ENCODE measurements around the gene HAUS5. TPM values are rescaled to one million over a fixed set of nuclear protein-coding genes. Genes with fewer than 3 reads are reported as not detected.
"Not testable (repeated sequence)": the region's sequence is repeated elsewhere in the genome, so short reads cannot be mapped to it uniquely, and the experiment has no call there.

The HAUS5 gene
- total RNA-seq, 2 donors from 2014 or later: 7.9 to 8.3 TPM

DNA sequence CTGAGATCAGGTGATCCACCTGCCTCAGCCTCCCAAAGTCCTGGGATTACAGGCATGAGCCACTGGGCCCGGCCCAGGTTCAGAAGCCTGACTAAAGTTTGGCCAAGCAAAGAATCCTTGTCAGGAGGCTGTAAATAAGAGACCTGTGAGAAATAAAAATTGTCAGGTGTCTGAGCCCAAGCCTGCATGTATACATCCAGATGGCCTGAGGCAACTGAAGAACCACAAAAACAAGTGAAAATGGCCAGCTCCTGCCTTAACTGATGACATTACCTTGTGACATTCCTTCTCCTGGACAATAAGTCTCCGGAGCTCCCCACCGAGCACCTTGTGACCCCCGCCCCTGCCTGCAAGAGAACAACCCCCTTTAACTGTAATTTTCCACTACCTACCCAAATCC, 8.1 kb upstream of the HAUS5 start:
- DNase-seq (ENCODE audit: low spot score); intact Hi-C loops (cut with DNase I): not testable (repeated sequence)

DNA sequence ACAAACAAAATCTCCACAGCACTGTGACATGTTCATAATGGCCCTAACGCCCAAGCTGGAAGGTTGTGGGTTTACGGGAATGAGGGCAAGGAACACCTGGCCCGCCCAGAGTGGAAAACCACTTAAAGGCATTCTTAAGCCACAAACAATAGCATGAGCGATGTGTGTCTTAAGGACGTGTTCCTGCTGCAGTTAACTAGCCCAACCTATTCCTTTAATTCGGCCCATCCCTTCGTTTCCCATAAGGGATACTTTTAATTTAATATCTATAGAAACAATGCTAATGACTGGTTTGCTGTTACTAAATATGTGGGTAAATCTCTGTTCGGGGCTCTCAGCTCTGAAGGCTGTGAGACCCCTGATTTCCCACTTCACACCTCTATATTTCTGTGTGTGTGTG, 5.4 kb upstream of the HAUS5 start:
- DNase-seq (ENCODE audit: low spot score); intact Hi-C loops (cut with DNase I): not testable (repeated sequence)

DNA sequence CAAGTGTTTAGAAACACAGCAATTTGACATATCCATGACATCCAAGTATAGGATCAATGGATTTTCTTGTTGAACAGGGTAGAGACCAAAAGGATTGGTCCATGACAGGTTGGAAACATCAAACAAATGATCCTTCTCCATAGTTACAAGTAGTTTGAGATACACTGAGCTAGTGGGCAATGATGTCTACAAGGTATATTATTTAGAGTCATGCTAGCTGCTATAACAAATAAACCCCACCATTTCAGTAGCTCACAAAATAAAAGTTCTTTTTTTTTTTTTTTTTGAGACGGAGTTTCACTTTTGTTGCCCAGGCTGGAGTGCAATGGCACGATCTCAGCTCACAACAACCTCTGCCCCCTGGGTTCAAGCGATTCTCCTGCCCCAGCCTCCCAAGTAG, 4.9 kb upstream of the HAUS5 start:
- DNase-seq (ENCODE audit: low spot score): no peak
- intact Hi-C loops (cut with DNase I): no loop called here

DNA sequence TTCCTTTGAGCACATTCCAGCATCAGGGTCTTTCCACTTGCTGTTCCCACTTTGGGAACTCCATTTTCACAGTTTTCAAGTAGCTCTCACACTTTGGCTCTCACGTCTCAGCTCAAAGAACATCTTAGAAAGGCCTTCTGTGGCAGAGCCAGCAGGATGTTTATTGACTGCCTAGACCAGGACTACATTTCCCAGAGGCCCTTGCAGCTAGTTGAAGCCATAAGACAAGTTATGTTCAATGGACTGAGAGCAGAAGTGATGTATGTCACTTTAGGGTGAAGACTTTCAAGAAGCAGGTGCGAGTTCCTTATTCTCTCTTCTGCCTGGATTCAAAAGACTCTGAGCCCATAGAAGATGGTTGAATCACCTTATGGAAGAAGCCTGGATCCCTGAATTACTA, 4.3 kb upstream of the HAUS5 start:
- intact Hi-C loops (cut with DNase I): no loop called here
- no peak for DNase-seq (ENCODE audit: low spot score)

- no peak for DNase-seq (ENCODE audit: low spot score)
- intact Hi-C loops (cut with DNase I): no loop called here
Observed at GRCh38 chr19:35609851-35610353, 2.6 kb upstream of the HAUS5 start.

DNA sequence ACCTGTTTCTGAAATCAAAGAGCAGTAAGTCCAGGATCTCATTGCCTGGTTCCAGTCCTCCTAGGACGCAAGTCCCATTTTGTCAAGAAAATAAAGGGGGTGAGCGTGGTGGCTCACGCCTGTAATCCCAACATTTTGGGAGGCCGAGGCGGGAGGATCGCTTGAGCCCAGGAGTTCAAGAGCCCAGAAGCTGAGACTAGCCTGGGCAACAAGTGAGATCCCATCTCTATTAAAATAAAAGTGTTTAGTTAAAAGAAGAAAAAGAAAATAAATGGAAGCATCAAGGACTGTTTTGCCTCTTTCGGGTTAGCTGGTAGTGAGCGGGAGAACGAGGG, 344 bp upstream of the HAUS5 start:
- intact Hi-C loops (cut with DNase I): no loop called here
- no peak for DNase-seq (ENCODE audit: low spot score)

- no peak for DNase-seq (ENCODE audit: low spot score)
- intact Hi-C loops (cut with DNase I): no loop called here
Observed at GRCh38 chr19:35613574-35613973, 1.0 kb downstream of the HAUS5 start.

- intact Hi-C loops (cut with DNase I): no loop called here
Observed at GRCh38 chr19:35615036-35615435, 2.5 kb downstream of the HAUS5 start.

GRCh38 chr19:35618857-35619256, 6.3 kb downstream of the HAUS5 start:
- intact Hi-C loops (cut with DNase I): no loop called here
- DNase-seq (ENCODE audit: low spot score): no peak

More at GRCh38 chr19:35615036-35615435, 2.5 kb downstream of the HAUS5 start:
- DNase-seq (ENCODE audit: low spot score): no peak

GRCh38 chr19:35619290-35619923, 6.9 kb downstream of the HAUS5 start:
- intact Hi-C loops (cut with DNase I): no loop called here
- no peak for DNase-seq (ENCODE audit: low spot score)

GRCh38 chr19:35620001-35620400, 7.5 kb downstream of the HAUS5 start:
- DNase-seq (ENCODE audit: low spot score): no peak
- intact Hi-C loops (cut with DNase I): no loop called here

DNA sequence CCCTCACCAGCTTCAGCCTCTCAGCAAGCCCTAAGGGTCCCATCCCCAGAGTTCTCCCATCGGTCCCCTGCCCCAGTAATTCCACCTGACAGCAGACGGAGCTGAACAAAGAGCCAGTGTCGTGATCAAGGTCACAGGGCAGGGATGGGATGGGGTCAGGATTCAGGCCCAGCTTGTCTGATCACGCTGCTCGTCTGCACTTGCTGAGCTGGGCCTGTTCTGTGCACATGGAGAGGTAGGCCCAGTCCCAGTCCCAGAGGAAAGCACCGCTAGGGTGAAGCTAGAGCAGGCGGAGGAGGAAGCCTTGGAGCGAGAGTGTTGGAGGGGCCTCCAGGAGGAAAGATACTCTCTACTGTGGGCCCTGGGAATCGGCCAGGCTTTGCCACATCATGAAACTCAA, 9.2 kb downstream of the HAUS5 start:
- intact Hi-C loops (cut with DNase I): no loop called here
- no peak for DNase-seq (ENCODE audit: low spot score)

DNA sequence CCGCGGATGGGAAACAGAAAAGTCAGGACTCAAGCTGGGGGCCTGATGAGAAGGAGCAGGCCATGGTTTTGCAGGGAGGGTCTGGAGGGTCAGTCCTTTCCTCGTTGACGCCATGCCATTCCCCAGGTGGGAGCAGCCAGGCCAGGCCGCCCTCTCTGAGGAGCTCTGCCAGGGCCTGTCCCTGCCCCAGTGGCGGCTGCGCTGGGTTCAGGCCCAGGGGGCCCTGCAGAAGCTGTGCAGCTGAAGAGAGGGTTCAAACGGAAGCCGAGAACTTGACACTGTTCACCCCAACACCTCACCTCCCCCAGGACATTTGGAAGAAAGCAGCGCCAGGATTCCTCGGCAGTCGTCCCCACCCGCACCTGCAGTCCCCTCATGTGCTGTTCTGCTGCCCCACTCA, 10.2 kb downstream of the HAUS5 start:
- DNase-seq (ENCODE audit: low spot score): no peak
- intact Hi-C loops (cut with DNase I): no loop called here

DNA sequence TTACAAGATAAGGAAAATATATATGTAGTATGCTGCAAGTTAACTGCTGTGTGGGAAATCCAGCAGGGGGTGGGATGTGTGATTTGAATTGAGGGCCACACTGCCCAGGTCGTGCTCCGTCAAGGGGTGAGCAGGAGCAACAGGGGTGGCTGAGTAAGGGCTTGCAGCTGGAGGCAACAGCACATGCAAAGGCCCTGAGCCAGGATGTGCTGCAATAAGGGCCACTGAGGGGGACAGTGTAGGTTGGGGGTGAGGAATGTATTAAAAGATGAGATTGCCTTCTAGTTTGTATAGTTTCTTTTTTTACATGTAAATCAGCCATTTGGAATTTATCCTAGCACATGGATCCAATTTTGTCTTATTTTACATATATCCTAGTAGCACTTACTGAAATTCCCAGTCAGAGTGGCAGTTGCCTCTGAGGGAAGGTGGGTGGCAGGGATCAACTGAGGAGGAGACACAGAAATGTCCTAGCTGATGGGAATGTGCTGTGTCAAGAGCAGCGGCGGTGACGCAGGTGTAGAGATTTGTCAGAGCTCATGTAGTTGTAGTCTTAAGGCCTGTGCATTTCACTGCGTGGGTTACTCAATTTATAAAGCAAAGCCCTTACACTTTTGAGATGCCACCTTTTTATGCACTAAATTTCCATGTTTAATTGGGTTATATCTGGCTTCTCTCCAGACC, 10.9 kb downstream of the HAUS5 start:
- no peak for DNase-seq (ENCODE audit: low spot score)
- intact Hi-C loops (cut with DNase I): no loop called here

GRCh38 chr19:35628264-35628564, 15.7 kb downstream of the HAUS5 start:
- no peak for DNase-seq (ENCODE audit: low spot score)
- intact Hi-C loops (cut with DNase I): no loop called here

DNA sequence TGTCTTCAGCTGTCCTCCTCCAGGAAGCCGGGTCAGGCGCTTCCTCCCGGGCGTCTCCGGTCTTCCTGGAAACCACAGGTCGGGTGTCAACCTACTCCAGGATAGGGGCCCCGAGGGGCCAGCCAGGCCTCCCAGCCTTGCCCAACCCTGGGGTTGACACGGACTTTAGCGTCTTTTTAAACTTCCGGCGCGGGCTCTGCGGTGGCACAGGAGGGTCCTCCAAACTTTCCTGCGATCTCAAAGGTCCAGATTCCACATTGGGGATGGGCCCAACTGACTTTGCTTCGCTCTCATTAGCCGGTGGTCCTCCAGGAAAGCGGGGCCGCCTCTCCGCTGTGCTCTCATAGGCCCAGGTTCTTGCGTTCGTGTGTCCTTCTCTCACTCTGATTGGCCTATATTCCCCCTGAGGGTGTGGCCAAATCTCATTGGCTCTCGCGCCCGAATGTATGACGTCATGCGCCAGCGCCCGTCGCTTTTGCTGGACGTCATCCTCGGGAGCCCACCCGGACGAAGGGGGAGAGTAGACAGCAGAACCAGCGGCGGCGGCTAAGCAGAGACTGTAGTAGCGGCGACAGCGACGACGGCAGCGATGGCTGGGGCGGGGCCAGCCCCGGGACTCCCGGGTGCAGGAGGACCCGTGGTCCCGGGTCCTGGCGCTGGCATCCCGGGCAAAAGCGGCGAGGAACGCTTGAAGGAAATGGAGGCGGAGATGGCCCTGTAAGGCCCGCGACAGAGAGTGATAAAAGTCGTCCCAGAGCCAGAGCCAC, 16.2 kb downstream of the HAUS5 start, which contains the start of gene RBM42:
RBM42 (plus strand) TSS at position 472 of the 767 bp plus-strand sequence; CDS start at position 590, 118 bp downstream.
- intact Hi-C loops (cut with DNase I): no loop called here
- DNase-seq (ENCODE audit: low spot score): peak; percentile 98

- intact Hi-C loops (cut with DNase I): no loop called here
- no peak for DNase-seq (ENCODE audit: low spot score)
Observed at GRCh38 chr19:35629332-35629633, 16.7 kb downstream of the HAUS5 start.

DNA sequence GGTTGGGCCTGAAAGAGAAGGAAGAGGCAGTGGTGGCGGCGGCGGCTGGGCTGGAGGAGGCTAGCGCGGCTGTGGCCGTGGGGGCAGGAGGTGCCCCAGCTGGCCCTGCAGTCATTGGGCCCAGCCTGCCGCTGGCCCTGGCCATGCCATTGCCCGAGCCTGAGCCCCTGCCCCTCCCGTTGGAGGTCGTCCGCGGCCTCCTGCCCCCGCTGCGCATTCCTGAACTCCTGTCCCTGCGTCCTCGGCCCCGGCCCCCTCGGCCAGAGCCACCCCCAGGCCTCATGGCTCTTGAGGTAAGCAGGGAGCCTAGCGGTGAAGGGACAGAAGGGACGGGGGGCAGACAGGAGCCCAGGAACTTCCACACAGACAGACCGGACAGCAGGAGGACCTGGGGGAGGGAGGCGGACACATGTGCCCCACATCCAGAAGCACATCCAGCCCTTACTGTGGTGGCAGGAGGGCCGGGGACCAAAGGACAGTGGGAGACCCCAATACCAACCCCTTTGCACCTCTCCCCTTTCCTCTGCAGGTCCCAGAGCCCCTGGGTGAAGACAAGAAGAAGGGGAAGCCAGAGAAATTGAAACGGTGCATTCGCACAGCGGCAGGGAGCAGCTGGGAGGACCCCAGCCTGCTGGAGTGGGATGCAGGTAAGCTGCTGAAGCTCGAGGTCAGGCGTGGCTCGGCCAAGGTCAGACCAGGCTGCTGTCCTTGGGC, 21.3 kb downstream of the HAUS5 start:
- intact Hi-C loops (cut with DNase I): no loop called here
- DNase-seq (ENCODE audit: low spot score): no peak

GRCh38 chr19:35636651-35637050, 24.1 kb downstream of the HAUS5 start:
- DNase-seq (ENCODE audit: low spot score): no peak
- intact Hi-C loops (cut with DNase I): no loop called here

DNA sequence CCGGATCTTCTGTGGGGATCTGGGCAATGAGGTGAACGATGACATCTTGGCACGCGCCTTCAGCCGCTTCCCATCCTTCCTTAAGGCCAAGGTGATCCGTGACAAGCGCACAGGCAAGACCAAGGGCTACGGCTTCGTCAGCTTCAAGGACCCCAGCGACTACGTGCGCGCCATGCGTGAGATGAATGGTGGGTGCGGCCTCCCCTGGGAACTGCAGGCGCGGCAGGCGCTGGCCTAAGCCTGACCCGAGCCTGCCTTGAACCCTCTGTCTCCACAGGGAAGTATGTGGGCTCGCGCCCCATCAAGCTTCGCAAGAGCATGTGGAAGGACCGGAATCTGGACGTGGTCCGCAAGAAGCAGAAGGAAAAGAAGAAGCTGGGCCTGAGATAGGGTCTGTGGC, 24.6 kb downstream of the HAUS5 start:
- intact Hi-C loops (cut with DNase I): no loop called here
- DNase-seq (ENCODE audit: low spot score): no peak
